ENCODE measurements around the gene ADRM1. TPM values are rescaled to one million over a fixed set of nuclear protein-coding genes. Genes with fewer than 3 reads are reported as not detected.

ADRM1 gene, protein sequence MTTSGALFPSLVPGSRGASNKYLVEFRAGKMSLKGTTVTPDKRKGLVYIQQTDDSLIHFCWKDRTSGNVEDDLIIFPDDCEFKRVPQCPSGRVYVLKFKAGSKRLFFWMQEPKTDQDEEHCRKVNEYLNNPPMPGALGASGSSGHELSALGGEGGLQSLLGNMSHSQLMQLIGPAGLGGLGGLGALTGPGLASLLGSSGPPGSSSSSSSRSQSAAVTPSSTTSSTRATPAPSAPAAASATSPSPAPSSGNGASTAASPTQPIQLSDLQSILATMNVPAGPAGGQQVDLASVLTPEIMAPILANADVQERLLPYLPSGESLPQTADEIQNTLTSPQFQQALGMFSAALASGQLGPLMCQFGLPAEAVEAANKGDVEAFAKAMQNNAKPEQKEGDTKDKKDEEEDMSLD
- 68.9 and 87.9 TPM in 2 replicates for polyA plus RNA-seq (2011; rRNA removed)
- 217 and 255 TPM in 2 replicates for polyA plus RNA-seq (2012; cell fraction: cytosol; rRNA removed)
- polyA plus RNA-seq (2012; cell fraction: nucleus; rRNA removed): 249 and 328 TPM in 2 replicates
- polyA plus RNA-seq (2017; fragmentation: RNase III; extraction: RNeasy Plus Mini Kit Qiagen cat#74134 plus additional on column Dnase treatment): 121 to 131 TPM (median 130 TPM) in 3 replicates
- polyA minus RNA-seq (2011; rRNA and poly(A)+ RNA removed): 56.0 and 59.2 TPM in 2 replicates

GRCh38 chr20:62302341-62303061 lies at the start of gene ADRM1:
ADRM1 (plus strand) TSS chr20:62302997; CDS start chr20:62303569, 572 bp downstream.
- Histone ChIP-seq H3K9me3 (no peaks in the 10 kb centered on the region), H3K4me2 (peak within 1 kb of the TSS; percentile 95), H3K4me1 (peaks cover 34% of the 10 kb centered on the region), H3K27ac (peak within 1 kb of the TSS; percentile 97 to 99), H3K4me3 (peak within 1 kb of the TSS; percentile 99)
- TF ChIP-seq KDM1A (IDR thresholded peaks at IDR 0.05; ENCODE audit: low read depth): no peak
- TF ChIP-seq TP53 (CRISPR knock-in tag; IDR thresholded peaks at IDR 0.05): no peak
- TF ChIP-seq ESRRA (IDR thresholded peaks at IDR 0.05; ENCODE audit: borderline replicate concordance, low read length): no peak
- peak; percentile 85 for TF ChIP-seq NFE2L2 (conservative IDR thresholded peaks at IDR 0.05; ENCODE audit: low read length)
- TF ChIP-seq RARB (CRISPR knock-in tag; IDR thresholded peaks at IDR 0.05): no peak
- TF ChIP-seq, protein P1, sequence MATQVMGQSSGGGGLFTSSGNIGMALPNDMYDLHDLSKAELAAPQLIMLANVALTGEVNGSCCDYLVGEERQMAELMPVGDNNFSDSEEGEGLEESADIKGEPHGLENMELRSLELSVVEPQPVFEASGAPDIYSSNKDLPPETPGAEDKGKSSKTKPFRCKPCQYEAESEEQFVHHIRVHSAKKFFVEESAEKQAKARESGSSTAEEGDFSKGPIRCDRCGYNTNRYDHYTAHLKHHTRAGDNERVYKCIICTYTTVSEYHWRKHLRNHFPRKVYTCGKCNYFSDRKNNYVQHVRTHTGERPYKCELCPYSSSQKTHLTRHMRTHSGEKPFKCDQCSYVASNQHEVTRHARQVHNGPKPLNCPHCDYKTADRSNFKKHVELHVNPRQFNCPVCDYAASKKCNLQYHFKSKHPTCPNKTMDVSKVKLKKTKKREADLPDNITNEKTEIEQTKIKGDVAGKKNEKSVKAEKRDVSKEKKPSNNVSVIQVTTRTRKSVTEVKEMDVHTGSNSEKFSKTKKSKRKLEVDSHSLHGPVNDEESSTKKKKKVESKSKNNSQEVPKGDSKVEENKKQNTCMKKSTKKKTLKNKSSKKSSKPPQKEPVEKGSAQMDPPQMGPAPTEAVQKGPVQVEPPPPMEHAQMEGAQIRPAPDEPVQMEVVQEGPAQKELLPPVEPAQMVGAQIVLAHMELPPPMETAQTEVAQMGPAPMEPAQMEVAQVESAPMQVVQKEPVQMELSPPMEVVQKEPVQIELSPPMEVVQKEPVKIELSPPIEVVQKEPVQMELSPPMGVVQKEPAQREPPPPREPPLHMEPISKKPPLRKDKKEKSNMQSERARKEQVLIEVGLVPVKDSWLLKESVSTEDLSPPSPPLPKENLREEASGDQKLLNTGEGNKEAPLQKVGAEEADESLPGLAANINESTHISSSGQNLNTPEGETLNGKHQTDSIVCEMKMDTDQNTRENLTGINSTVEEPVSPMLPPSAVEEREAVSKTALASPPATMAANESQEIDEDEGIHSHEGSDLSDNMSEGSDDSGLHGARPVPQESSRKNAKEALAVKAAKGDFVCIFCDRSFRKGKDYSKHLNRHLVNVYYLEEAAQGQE (IDR thresholded peaks at IDR 0.05): no peak
- TF ChIP-seq EHMT2 (IDR thresholded peaks at IDR 0.05; ENCODE audit: low read depth): no peak
- TF ChIP-seq, protein P2, sequence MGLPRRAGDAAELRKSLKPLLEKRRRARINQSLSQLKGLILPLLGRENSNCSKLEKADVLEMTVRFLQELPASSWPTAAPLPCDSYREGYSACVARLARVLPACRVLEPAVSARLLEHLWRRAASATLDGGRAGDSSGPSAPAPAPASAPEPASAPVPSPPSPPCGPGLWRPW (IDR thresholded peaks at IDR 0.05): no peak
- TF ChIP-seq HDAC2 (IDR thresholded peaks at IDR 0.05): no peak
- peak; percentile 96 for TF ChIP-seq MAFK (IDR thresholded peaks at IDR 0.05; ENCODE audit: partially characterized antibody)
- TF ChIP-seq, protein P3, sequence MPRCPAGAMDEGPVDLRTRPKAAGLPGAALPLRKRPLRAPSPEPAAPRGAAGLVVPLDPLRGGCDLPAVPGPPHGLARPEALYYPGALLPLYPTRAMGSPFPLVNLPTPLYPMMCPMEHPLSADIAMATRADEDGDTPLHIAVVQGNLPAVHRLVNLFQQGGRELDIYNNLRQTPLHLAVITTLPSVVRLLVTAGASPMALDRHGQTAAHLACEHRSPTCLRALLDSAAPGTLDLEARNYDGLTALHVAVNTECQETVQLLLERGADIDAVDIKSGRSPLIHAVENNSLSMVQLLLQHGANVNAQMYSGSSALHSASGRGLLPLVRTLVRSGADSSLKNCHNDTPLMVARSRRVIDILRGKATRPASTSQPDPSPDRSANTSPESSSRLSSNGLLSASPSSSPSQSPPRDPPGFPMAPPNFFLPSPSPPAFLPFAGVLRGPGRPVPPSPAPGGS (IDR thresholded peaks at IDR 0.05): peak; percentile 57; the same call in 1 of the 3 replicates
- TF ChIP-seq ZC3H11A (IDR thresholded peaks at IDR 0.05): no peak
- TF ChIP-seq PBX3 (IDR thresholded peaks at IDR 0.05): peak; percentile 93
- TF ChIP-seq HEYL (CRISPR knock-in tag; IDR thresholded peaks at IDR 0.05): no peak
- no peak for TF ChIP-seq ZFP36 (IDR thresholded peaks at IDR 0.05; ENCODE audit: borderline replicate concordance, partially characterized antibody)
- no peak for TF ChIP-seq FOSL2 (IDR thresholded peaks at IDR 0.05)
- TF ChIP-seq FOSL2 (CRISPR knock-in tag; IDR thresholded peaks at IDR 0.05): peak; percentile 66
- peak; percentile 67; the same call in 1 of the 2 replicates for TF ChIP-seq RFX5 (IDR thresholded peaks at IDR 0.05)
- peak; percentile 47; the same call in 1 of the 2 replicates for TF ChIP-seq PHF8 (IDR thresholded peaks at IDR 0.05; ENCODE audit: borderline replicate concordance, low read depth)
- TF ChIP-seq SMC3 (IDR thresholded peaks at IDR 0.05): peak; percentile 47
- no peak for TF ChIP-seq ZNF302 (CRISPR knock-in tag; IDR thresholded peaks at IDR 0.05)
- TF ChIP-seq KDM5A (IDR thresholded peaks at IDR 0.05): peak; percentile 44; the same call in 1 of the 2 replicates
- TF ChIP-seq CEBPB (IDR thresholded peaks at IDR 0.05): no peak
- TF ChIP-seq BHLHE40 (IDR thresholded peaks at IDR 0.05; ENCODE audit: low read depth, low read length): no peak
- no peak for TF ChIP-seq FOSB (CRISPR knock-in tag; IDR thresholded peaks at IDR 0.05)
- peak; percentile 78 for TF ChIP-seq MAX (IDR thresholded peaks at IDR 0.05)
- TF ChIP-seq ZSCAN20 (CRISPR knock-in tag; IDR thresholded peaks at IDR 0.05): no peak
- TF ChIP-seq CTCF (IDR thresholded peaks at IDR 0.05): peak; percentile 81
- TF ChIP-seq RAD21 (conservative IDR thresholded peaks at IDR 0.05 in 1 of 2, IDR thresholded peaks at IDR 0.05 in 1 of 2): peak; percentile 48
- peak; percentile 43 for TF ChIP-seq POLR2A (IDR thresholded peaks at IDR 0.05; ENCODE audit: low read length)
- ATAC-seq: peak; percentile 50 to 83
- POLR2A ChIA-PET: interaction anchor here (0.8 to 1.7 kb wide), 7 partner anchors 56 to 392 kb away, joined by 3 to 14 read pairs (median 4); partner anchors contain the start of gene MTG2
- peak; percentile 95 to 97 for DNase-seq (ENCODE audit: low read depth in 1 of 2, low spot score in 1 of 2)
- CTCF ChIA-PET: interaction anchor here (0.7 to 8.8 kb wide), 19 partner anchors 12 to 191 kb away, joined by 3 to 93 read pairs (median 5); partner anchors contain the start of gene RPS21
- WGBS (ENCODE audit: missing lambda C conversion rate): 6% methylated on average over 10 of the region's 81 CpGs
- FAIRE-seq: no peak
